ENCODE data around the gene TRMT112. TPM values are rescaled to one million over a fixed set of nuclear protein-coding genes. Genes with fewer than 3 reads are reported as not detected.

TRMT112 gene
- total RNA-seq, 2 experiments from 2014 or later: 205 to 322 TPM

- Histone ChIP-seq H2AFZ (ENCODE audit: low read length) (no peak within 1 kb of the TSS), H4K20me1 (ENCODE audit: insufficient read depth, low read length) (no peaks in the 10 kb centered on the region), H3K9me3 (ENCODE audit: low read length) (no peaks in the 10 kb centered on the region), H3K27ac (ENCODE audit: low read depth, low read length, poor library complexity, severe bottlenecking) (no peak within 1 kb of the TSS), H3K79me2 (ENCODE audit: insufficient read depth, low read depth, low read length) (no peaks in the 10 kb centered on the region), H3K4me3 (ENCODE audit: low read depth, low read length, poor library complexity, severe bottlenecking) (no peak within 1 kb of the TSS), H3K4me1 (ENCODE audit: insufficient read depth, low read length, poor library complexity, severe bottlenecking) (peaks cover 3% of the 10 kb centered on the region), H3K9me2 (ENCODE audit: insufficient read depth, low read length) (no peaks in the 10 kb centered on the region), H3K36me3 (ENCODE audit: insufficient read depth, low read length) (no peaks in the 10 kb centered on the region), H3K4me2 (ENCODE audit: low read length) (no peak within 1 kb of the TSS)
- ChIA-PET CTCF (ENCODE audit: unreplicated experiment) (no interaction called here), POLR2A (no interaction called here)
- BruUV-seq (replicated peaks): no TSS peak
- intact Hi-C loops (cut with micrococcal nuclease; ENCODE audit: unreplicated experiment): no loop called here
- TF ChIP-seq EZH2phosphoT487 (IDR thresholded peaks at IDR 0.05; ENCODE audit: borderline replicate concordance, low read depth, low read length) (no peak), CTCF (conservative IDR thresholded peaks at IDR 0.05; ENCODE audit: low read length) (no peak)
- DNase-seq (ENCODE audit: low spot score): no peak
These were observed 26.1 kb downstream of the TRMT112 start, which contains the start of gene KCNK4 for GRCh38 chr11:64291262-64291751. Gene KCNK4, plus strand, starts transcription at chr11:64291302. Its CDS starts 1,717 bp downstream, at chr11:64293019.

DNA sequence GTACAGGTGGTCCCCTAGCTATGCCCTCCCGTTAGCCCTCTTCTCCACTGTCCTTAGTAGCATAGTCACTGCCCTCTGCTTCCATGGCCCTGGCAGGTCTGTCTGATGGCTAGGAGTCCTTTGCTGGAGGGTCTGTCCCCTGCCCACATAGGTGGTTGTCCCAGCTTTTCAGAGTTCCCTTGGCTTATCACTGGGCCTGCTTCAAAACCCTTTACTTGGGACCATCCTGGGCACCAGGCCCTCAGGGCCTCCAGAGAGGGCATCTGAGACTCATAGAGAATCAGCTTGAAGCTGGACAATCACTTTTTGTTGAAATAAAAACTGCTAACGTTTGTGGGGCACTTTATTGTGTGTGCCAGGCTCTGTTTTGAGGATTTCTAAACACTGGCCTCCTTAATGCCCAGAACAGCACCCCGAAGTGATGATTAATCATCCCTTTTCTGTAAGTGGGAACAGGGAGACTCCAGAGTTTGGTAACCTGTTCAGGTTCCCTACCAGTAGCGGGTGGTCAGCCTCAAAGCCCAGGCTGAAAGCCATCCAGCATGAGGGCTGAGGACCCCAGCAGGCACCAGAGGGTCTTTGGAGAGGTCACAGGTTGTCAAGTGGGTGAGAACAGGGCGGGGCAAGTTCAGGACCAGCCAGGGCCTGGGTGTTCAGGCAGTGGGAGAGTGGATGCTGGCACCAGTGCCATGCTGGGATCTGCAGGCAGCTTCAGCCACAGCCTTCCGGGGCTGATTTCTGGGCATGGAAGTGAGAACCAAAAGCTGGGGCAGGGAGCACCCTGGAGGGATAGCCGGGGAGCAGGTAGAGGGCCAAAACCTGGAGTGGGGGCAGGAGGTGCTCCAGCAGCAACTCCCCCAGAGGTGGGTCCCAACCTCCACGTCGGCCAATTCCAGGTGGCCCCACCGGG is 26.8 kb downstream of the TRMT112 start:
- POLR2A ChIA-PET: no interaction called here
- CTCF ChIA-PET (ENCODE audit: unreplicated experiment): no interaction called here
- H3K9me2 ChIP-seq (ENCODE audit: insufficient read depth, low read length): no peaks in the 10 kb centered on the region
- intact Hi-C loops (cut with micrococcal nuclease; ENCODE audit: unreplicated experiment): no loop called here
- H2AFZ ChIP-seq (ENCODE audit: low read length): no peak overlapping the region
- H3K9me3 ChIP-seq (ENCODE audit: low read length): no peaks in the 10 kb centered on the region
- H3K27ac ChIP-seq (ENCODE audit: low read depth, low read length, poor library complexity, severe bottlenecking): no peak overlapping the region
- TF ChIP-seq EZH2phosphoT487 (IDR thresholded peaks at IDR 0.05; ENCODE audit: borderline replicate concordance, low read depth, low read length): no peak
- TF ChIP-seq CTCF (conservative IDR thresholded peaks at IDR 0.05; ENCODE audit: low read length): no peak
- H3K4me2 ChIP-seq (ENCODE audit: low read length): no peak overlapping the region
- no TSS peak for BruUV-seq (replicated peaks)
- DNase-seq (ENCODE audit: low spot score): no peak
- H3K4me3 ChIP-seq (ENCODE audit: low read depth, low read length, poor library complexity, severe bottlenecking): no peak overlapping the region
- no peaks in the 10 kb centered on the region for H3K79me2 ChIP-seq (ENCODE audit: insufficient read depth, low read depth, low read length)
- peaks cover 8% of the 10 kb centered on the region for H3K4me1 ChIP-seq (ENCODE audit: insufficient read depth, low read length, poor library complexity, severe bottlenecking)
- H3K36me3 ChIP-seq (ENCODE audit: insufficient read depth, low read length): no peaks in the 10 kb centered on the region
- no peaks in the 10 kb centered on the region for H4K20me1 ChIP-seq (ENCODE audit: insufficient read depth, low read length)

Data from OCI-LY7 (cell line).